HepG2 (cell line): ENCODE measurements around the gene ATAD1. TPM values are rescaled to one million over a fixed set of nuclear protein-coding genes. Genes with fewer than 3 reads are reported as not detected.
A peak's percentile ranks its signal among the peaks of the same experiment; 100 is the strongest.

Experiments
- ATRX ChIP-seq: sonication (generic); formaldehyde crosslinking; IDR thresholded peaks from 2 replicates; pipeline ENCODE4 v1.4.0; 2020; ENCODE audit warnings: missing genetic modification reagents, borderline replicate concordance
- MIXL1 ChIP-seq: IDR thresholded peaks from 2 replicates; pipeline ENCODE4 v1.6.1; 2016
- NCOA1 ChIP-seq: sonication (generic); formaldehyde crosslinking; IDR thresholded peaks from 2 replicates; pipeline ENCODE4 v1.9.0; 2021; ENCODE audit warnings: missing genetic modification reagents
- NKX3-1 ChIP-seq: sonication (generic); formaldehyde crosslinking; IDR thresholded peaks from 2 replicates; pipeline ENCODE4 v1.5.0; 2020; ENCODE audit warnings: missing genetic modification reagents
- TP53 ChIP-seq: sonication (generic); formaldehyde crosslinking; conservative IDR thresholded peaks from 2 replicates; pipeline ENCODE4 v1.4.0; 2020; ENCODE audit warnings: missing genetic modification reagents
- ZFP36 ChIP-seq: fragments of 150-350 bp; IDR thresholded peaks from 2 replicates; pipeline ENCODE4 v1.6.1; 2018; ENCODE audit warnings: borderline replicate concordance, low read length, low read depth; ENCODE audit not compliant: partially characterized antibody
- ZNF12 ChIP-seq: sonication (generic); formaldehyde crosslinking; IDR thresholded peaks from 2 replicates; pipeline ENCODE4 v1.5.0; 2020; ENCODE audit warnings: missing genetic modification reagents
- ZNF44 ChIP-seq: sonication (generic); formaldehyde crosslinking; IDR thresholded peaks from 2 replicates; pipeline ENCODE4 v1.5.1; 2020; ENCODE audit warnings: mild to moderate bottlenecking, missing genetic modification reagents
- ZNF670 ChIP-seq: sonication (generic); formaldehyde crosslinking; IDR thresholded peaks from 2 replicates; pipeline ENCODE4 v1.8.0; 2022; ENCODE audit warnings: mild to moderate bottlenecking, missing genetic modification reagents, borderline replicate concordance
- ZNF768 ChIP-seq: sonication (generic); formaldehyde crosslinking; IDR thresholded peaks from 2 replicates; pipeline ENCODE4 v1.4.0; 2020; ENCODE audit warnings: missing genetic modification reagents
- ZNF878 ChIP-seq: sonication (generic); formaldehyde crosslinking; IDR thresholded peaks from 2 replicates; pipeline ENCODE4 v1.8.1; 2023; ENCODE audit warnings: mild to moderate bottlenecking, missing genetic modification reagents, moderate library complexity
- polyA plus RNA-seq, 8 experiments: library from polyadenylated mRNA; depleted of rRNA in 3 of 8; stranded (reverse) in 7 of 8; unstranded in 1 of 8; fragments of >200 nt; fragmentation: Illumina TruSeq in 4 of 8; extraction: Trizol in 4 of 8; gene quantifications; 2 replicates each; pipeline versions ENCODE4 v1.2.1 to v1.2.3, GENCODE V29; 2011 to 2016; ENCODE audit warnings: low read depth in 4 of 8, missing spikeins in 1 of 8, mixed read lengths in 1 of 8; ENCODE audit not compliant: insufficient read depth in 1 of 8
- total RNA-seq, 5 experiments: library from RNA; depleted of rRNA; stranded (reverse); fragments of >200 nt; fragmentation: Illumina TruSeq; extraction: Trizol; gene quantifications; 2 replicates each; pipeline ENCODE4 v1.2.3, GENCODE V29; 2016; ENCODE audit warnings: low read depth in 1 of 5
- TF ChIP-seq, protein P1 (sequence below): sonication (generic); formaldehyde crosslinking; IDR thresholded peaks from 2 replicates; pipeline ENCODE4 v1.4.0; 2020; ENCODE audit warnings: missing genetic modification reagents, mild to moderate bottlenecking, borderline replicate concordance
- TF ChIP-seq, protein P2 (sequence below): sonication (generic); formaldehyde crosslinking; conservative IDR thresholded peaks from 2 replicates; pipeline ENCODE4 v1.8.0; 2022; ENCODE audit warnings: low read depth, missing genetic modification reagents
- TF ChIP-seq, protein P3 (sequence below): sonication (generic); formaldehyde crosslinking; IDR thresholded peaks from 2 replicates; pipeline ENCODE4 v1.5.0; 2020; ENCODE audit warnings: missing genetic modification reagents
- TF ChIP-seq, protein P4 (sequence below): sonication (generic); formaldehyde crosslinking; IDR thresholded peaks from 2 replicates; pipeline ENCODE4 v1.8.1; 2023; ENCODE audit warnings: mild to moderate bottlenecking, inconsistent platforms, moderate library complexity, missing genetic modification reagents, borderline replicate concordance
- TF ChIP-seq, protein P5 (sequence below): sonication (generic); formaldehyde crosslinking; IDR thresholded peaks from 2 replicates; pipeline ENCODE4 v1.5.1; 2020; ENCODE audit warnings: missing genetic modification reagents, mild to moderate bottlenecking, borderline replicate concordance
- TF ChIP-seq, protein P6 (sequence below): sonication (generic); formaldehyde crosslinking; conservative IDR thresholded peaks from 2 replicates; pipeline ENCODE4 v1.8.0; 2022; ENCODE audit warnings: mild to moderate bottlenecking, moderate library complexity, missing genetic modification reagents

The ATAD1 gene
- total and polyA plus RNA-seq, 2 of the 13 experiments (the other 11 are each of a cell fraction or from before 2014, with no cell fraction given), result 14.9 to 28.2 TPM

DNA sequence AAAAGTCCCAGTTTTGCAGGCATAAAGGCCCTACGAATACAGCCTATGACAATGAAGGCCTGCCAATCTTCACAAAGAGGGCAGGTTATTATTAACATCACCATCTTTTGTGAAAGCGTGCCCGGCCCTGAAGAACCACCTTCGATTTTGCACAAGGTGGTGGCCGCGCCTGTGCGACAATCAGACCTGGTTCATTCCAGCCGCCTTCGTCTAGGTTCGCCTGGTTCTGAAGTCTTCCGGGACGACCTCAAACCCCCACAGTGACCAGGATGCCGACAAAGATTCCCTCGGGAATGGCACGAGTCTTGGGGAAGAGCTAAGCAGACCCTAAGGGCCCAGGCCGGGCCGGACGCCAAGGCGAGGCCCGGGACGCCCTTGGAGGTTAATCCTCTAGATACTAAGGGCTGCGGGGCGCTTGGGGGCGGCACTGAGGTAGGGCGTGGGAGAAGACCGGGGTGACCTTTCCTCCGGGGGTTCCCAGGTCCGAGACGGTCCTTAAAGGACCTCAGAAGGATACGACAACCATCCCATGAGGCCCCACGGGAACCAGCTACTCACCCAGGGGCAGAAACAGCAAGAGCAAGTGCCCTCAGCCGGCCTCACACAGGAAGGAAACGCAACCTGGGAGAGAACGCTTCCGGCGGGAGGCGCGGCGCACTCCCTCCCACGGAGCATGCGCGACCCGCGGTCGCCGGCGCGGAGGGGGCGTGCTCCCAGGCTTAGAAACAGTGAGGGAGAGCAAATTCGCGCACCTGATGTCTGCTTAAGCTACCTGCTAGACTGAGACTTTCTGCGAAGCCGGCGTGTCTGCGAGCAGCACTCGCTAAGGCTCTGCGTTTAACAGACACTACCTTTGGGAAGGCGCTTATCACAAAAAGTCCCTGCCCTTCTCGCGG is at the start of gene ATAD1 (continued):
- TF ChIP-seq, protein P1, sequence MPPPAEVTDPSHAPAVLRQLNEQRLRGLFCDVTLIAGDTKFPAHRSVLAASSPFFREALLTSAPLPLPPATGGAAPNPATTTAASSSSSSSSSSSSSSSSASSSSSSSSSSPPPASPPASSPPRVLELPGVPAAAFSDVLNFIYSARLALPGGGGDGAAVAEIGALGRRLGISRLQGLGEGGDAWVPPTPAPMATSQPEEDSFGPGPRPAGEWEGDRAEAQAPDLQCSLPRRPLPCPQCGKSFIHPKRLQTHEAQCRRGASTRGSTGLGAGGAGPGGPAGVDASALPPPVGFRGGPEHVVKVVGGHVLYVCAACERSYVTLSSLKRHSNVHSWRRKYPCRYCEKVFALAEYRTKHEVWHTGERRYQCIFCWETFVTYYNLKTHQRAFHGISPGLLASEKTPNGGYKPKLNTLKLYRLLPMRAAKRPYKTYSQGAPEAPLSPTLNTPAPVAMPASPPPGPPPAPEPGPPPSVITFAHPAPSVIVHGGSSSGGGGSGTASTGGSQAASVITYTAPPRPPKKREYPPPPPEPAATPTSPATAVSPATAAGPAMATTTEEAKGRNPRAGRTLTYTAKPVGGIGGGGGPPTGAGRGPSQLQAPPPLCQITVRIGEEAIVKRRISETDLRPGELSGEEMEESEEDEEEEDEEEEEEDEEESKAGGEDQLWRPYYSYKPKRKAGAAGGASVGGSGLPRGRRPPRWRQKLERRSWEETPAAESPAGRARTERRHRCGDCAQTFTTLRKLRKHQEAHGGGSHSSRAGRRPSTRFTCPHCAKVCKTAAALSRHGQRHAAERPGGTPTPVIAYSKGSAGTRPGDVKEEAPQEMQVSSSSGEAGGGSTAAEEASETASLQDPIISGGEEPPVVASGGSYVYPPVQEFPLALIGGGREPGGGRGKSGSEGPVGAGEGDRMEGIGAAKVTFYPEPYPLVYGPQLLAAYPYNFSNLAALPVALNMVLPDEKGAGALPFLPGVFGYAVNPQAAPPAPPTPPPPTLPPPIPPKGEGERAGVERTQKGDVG (CRISPR knock-in tag), result no peak
- TF ChIP-seq, protein P2, sequence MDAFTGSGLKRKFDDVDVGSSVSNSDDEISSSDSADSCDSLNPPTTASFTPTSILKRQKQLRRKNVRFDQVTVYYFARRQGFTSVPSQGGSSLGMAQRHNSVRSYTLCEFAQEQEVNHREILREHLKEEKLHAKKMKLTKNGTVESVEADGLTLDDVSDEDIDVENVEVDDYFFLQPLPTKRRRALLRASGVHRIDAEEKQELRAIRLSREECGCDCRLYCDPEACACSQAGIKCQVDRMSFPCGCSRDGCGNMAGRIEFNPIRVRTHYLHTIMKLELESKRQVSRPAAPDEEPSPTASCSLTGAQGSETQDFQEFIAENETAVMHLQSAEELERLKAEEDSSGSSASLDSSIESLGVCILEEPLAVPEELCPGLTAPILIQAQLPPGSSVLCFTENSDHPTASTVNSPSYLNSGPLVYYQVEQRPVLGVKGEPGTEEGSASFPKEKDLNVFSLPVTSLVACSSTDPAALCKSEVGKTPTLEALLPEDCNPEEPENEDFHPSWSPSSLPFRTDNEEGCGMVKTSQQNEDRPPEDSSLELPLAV (CRISPR knock-in tag), result no peak
- TF ChIP-seq ZNF670 (peak; percentile 90; the same call in 1 of the 2 replicates), TP53 (CRISPR knock-in tag) (no peak), NKX3-1 (peak; percentile 71), ZNF44 (CRISPR knock-in tag) (peak; percentile 54; the same call in 1 of the 2 replicates), ATRX (CRISPR knock-in tag) (no peak), ZNF12 (CRISPR knock-in tag) (0 out of 2 replicates have a peak, but pooled peaks have one; percentile 16), ZNF878 (CRISPR knock-in tag) (no peak), ZFP36 (no peak), ZNF768 (peak; percentile 89), NCOA1 (CRISPR knock-in tag) (0 out of 2 replicates have a peak, but pooled peaks have one; percentile 35), MIXL1 (CRISPR knock-in tag) (no peak)
- TF ChIP-seq, protein P3, sequence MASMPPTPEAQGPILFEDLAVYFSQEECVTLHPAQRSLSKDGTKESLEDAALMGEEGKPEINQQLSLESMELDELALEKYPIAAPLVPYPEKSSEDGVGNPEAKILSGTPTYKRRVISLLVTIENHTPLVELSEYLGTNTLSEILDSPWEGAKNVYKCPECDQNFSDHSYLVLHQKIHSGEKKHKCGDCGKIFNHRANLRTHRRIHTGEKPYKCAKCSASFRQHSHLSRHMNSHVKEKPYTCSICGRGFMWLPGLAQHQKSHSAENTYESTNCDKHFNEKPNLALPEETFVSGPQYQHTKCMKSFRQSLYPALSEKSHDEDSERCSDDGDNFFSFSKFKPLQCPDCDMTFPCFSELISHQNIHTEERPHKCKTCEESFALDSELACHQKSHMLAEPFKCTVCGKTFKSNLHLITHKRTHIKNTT (CRISPR knock-in tag), result no peak
- TF ChIP-seq, protein P4, sequence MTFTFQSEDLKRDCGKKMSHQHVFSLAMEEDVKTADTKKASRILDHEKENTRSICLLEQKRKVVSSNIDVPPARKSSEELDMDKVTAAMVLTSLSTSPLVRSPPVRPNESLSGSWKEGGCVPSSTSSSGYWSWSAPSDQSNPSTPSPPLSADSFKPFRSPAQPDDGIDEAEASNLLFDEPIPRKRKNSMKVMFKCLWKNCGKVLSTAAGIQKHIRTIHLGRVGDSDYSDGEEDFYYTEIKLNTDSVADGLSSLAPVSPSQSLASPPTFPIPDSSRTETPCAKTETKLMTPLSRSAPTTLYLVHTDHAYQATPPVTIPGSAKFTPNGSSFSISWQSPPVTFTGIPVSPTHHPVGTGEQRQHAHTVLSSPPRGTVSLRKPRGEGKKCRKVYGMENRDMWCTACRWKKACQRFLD (CRISPR knock-in tag), result no peak
- TF ChIP-seq, protein P5, sequence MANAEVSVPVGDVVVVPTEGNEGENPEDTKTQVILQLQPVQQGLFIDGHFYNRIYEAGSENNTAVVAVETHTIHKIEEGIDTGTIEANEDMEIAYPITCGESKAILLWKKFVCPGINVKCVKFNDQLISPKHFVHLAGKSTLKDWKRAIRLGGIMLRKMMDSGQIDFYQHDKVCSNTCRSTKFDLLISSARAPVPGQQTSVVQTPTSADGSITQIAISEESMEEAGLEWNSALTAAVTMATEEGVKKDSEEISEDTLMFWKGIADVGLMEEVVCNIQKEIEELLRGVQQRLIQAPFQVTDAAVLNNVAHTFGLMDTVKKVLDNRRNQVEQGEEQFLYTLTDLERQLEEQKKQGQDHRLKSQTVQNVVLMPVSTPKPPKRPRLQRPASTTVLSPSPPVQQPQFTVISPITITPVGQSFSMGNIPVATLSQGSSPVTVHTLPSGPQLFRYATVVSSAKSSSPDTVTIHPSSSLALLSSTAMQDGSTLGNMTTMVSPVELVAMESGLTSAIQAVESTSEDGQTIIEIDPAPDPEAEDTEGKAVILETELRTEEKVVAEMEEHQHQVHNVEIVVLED (CRISPR knock-in tag), result peak; percentile 74; the same call in 1 of the 2 replicates
- TF ChIP-seq, protein P6, sequence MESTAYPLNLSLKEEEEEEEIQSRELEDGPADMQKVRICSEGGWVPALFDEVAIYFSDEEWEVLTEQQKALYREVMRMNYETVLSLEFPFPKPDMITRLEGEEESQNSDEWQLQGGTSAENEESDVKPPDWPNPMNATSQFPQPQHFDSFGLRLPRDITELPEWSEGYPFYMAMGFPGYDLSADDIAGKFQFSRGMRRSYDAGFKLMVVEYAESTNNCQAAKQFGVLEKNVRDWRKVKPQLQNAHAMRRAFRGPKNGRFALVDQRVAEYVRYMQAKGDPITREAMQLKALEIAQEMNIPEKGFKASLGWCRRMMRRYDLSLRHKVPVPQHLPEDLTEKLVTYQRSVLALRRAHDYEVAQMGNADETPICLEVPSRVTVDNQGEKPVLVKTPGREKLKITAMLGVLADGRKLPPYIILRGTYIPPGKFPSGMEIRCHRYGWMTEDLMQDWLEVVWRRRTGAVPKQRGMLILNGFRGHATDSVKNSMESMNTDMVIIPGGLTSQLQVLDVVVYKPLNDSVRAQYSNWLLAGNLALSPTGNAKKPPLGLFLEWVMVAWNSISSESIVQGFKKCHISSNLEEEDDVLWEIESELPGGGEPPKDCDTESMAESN (CRISPR knock-in tag), result peak; percentile 32; the same call in 1 of the 2 replicates
